A673 (cell line): ENCODE results near the gene ZNF670. TPM values are rescaled to one million over a fixed set of nuclear protein-coding genes. Genes with fewer than 3 reads are reported as not detected.

Experiments
- BruUV-seq: library from RNA; stranded (reverse); fragments of 400-500 nt; replicated peaks from 2 replicates; lab custom pipeline; 2021; lab: Mats Ljungman, UMichigan
- CTCF ChIA-PET: fragments of 300-600 bp; sonication (Branson Sonifier 250); formaldehyde crosslinking; loops from one replicate; lab custom pipeline; 2022; ENCODE audit warnings: antibody characterized with exemption; lab: Charles Lee
- POLR2A ChIA-PET: fragments of 300-600 bp; sonication (Branson Sonifier 250); formaldehyde crosslinking; loops from one replicate; lab custom pipeline; 2022; ENCODE audit warnings: antibody characterized with exemption; ENCODE audit not compliant: low non-redundant PET; lab: Charles Lee
- DNase-seq: peaks from one replicate; pipeline ENCODE4 v3.0.0-alpha.2; 2015; ENCODE audit warnings: low spot score
- H3K27ac ChIP-seq: fragments of 200-600 bp; sonication (generic); 2 replicates; pipeline ENCODE4 v1.5.1; 2016; ENCODE audit warnings: mixed run types, low read depth, mild to moderate bottlenecking, mixed read lengths, antibody characterized with exemption, low read length; ENCODE audit not compliant: poor library complexity, severe bottlenecking
- H3K27me3 ChIP-seq: fragments of 200-600 bp; sonication (generic); replicated peaks from 2 replicates; pipeline ENCODE4 v1.6.1; 2017; ENCODE audit warnings: mixed run types, low read depth, mild to moderate bottlenecking, mixed read lengths, antibody characterized with exemption, low read length; ENCODE audit not compliant: insufficient read depth, poor library complexity
- H3K36me3 ChIP-seq: fragments of 200-600 bp; sonication (generic); 2 replicates; pipeline ENCODE4 v1.6.1; 2016; ENCODE audit warnings: mixed run types, mild to moderate bottlenecking, mixed read lengths, antibody characterized with exemption, low read length; ENCODE audit not compliant: insufficient read depth, poor library complexity, severe bottlenecking
- H3K4me1 ChIP-seq: fragments of 200-600 bp; sonication (generic); 2 replicates; pipeline ENCODE4 v1.6.1; 2017; ENCODE audit warnings: mixed run types, mild to moderate bottlenecking, mixed read lengths, antibody characterized with exemption, low read length; ENCODE audit not compliant: insufficient read depth, poor library complexity, severe bottlenecking
- H3K4me3 ChIP-seq: fragments of 200-600 bp; sonication (generic); 2 replicates; pipeline ENCODE4 v1.5.1; 2016; ENCODE audit warnings: low read depth, mixed run types, mild to moderate bottlenecking, mixed read lengths, low read length; ENCODE audit not compliant: poor library complexity, severe bottlenecking
- H3K9me3 ChIP-seq: fragments of 200-600 bp; sonication (generic); 2 replicates; pipeline ENCODE4 v1.6.1; 2016; ENCODE audit warnings: mixed run types, low read depth, mild to moderate bottlenecking, mixed read lengths, antibody characterized with exemption, low read length; ENCODE audit not compliant: poor library complexity, severe bottlenecking
- EZH2 ChIP-seq: fragments of 200-600 bp; sonication (generic); IDR thresholded peaks from 2 replicates; pipeline ENCODE4 v1.6.1; 2017; ENCODE audit warnings: borderline replicate concordance, low read depth, mild to moderate bottlenecking, mixed read lengths, antibody characterized with exemption, low read length; ENCODE audit not compliant: poor library complexity, severe bottlenecking
- intact Hi-C: fragments of 100-400 bp; cut with micrococcal nuclease; formaldehyde crosslinking; loops from one replicate; pipeline ENCODE4 v1.10.0; 2022; ENCODE audit not compliant: unreplicated experiment
- total RNA-seq: library from RNA; stranded (reverse); gene quantifications from 2 replicates; pipeline ENCODE4 v1.2.3, GENCODE V29; 2021
- TF ChIP-seq, protein P1 (sequence below): fragments of 300-800, 200-600 bp; sonication (generic); conservative IDR thresholded peaks from 2 replicates; pipeline ENCODE4 v1.5.1; 2017; ENCODE audit warnings: low read depth, mild to moderate bottlenecking, antibody characterized with exemption, low read length, moderate library complexity, mixed read lengths

ZNF670 gene
- total RNA-seq, 1 experiment from 2014 or later: 5.9 TPM

DNA sequence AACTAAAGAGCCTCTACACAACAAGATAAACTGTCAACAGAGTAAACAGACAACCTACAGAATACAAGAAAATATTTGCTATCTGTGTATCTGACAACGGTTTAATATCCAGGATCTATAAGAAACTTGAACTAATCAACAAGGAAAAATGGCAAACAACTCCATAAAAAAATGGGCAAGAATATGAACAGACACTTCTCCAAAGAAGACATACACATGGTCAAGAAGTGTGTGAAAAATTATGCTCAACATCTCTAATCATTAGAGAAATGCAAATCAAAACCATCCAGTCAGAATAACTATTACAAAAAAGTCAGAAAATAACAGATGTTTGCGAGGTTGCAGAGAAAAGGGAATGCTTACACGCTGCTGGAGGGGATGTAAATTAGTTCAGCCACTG lies 8.0 kb downstream of the ZNF670 start:
- Histone ChIP-seq H3K27ac (no peak overlapping the region), H3K36me3 (peaks cover 2% of the 10 kb centered on the region), H3K4me3 (no peak overlapping the region), H3K9me3 (peaks cover 13% of the 10 kb centered on the region), H3K4me1 (no peaks in the 10 kb centered on the region), H3K27me3 (no peaks in the 10 kb centered on the region)
- CTCF ChIA-PET: no interaction called here
- DNase-seq: no peak
- POLR2A ChIA-PET: no interaction called here
- intact Hi-C loops: no loop called here
- BruUV-seq: no TSS peak
- no peak for TF ChIP-seq EZH2
- TF ChIP-seq, protein P1, sequence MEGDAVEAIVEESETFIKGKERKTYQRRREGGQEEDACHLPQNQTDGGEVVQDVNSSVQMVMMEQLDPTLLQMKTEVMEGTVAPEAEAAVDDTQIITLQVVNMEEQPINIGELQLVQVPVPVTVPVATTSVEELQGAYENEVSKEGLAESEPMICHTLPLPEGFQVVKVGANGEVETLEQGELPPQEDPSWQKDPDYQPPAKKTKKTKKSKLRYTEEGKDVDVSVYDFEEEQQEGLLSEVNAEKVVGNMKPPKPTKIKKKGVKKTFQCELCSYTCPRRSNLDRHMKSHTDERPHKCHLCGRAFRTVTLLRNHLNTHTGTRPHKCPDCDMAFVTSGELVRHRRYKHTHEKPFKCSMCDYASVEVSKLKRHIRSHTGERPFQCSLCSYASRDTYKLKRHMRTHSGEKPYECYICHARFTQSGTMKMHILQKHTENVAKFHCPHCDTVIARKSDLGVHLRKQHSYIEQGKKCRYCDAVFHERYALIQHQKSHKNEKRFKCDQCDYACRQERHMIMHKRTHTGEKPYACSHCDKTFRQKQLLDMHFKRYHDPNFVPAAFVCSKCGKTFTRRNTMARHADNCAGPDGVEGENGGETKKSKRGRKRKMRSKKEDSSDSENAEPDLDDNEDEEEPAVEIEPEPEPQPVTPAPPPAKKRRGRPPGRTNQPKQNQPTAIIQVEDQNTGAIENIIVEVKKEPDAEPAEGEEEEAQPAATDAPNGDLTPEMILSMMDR: no peak

DNA sequence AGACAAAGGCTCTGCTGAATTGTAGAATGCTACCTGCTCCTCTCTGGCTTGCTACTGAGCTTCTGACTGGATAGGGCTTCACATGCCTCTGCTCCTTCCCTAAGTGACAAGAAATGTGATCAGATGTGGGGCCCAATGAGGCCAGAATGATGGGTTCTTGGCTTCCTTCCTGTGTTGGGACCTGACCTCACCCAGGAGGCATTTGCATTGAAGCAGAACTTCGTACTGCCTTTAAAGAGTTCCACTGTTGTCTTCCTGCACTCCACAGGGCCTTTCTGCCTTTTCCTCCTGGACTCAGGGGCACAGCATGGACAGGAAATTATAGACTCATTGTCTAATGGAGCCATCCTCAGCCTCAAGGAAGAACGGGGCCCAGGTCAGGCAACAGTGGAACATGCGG lies 14.3 kb downstream of the ZNF670 start:
- TF ChIP-seq, protein P1: no peak
- no peak for DNase-seq
- ChIA-PET POLR2A (no interaction called here), CTCF (no interaction called here)
- no TSS peak for BruUV-seq
- Histone ChIP-seq H3K4me3 (no peak overlapping the region), H3K4me1 (no peaks in the 10 kb centered on the region), H3K27ac (no peak overlapping the region), H3K36me3 (no peaks in the 10 kb centered on the region), H3K9me3 (peaks cover 16% of the 10 kb centered on the region), H3K27me3 (no peaks in the 10 kb centered on the region)
- intact Hi-C loops: no loop called here

- intact Hi-C loops: no loop called here
- TF ChIP-seq, protein P1: no peak
- TF ChIP-seq EZH2: no peak
- ChIA-PET CTCF (no interaction called here), POLR2A (no interaction called here)
- no peak overlapping the region for H3K27ac ChIP-seq
- no peaks in the 10 kb centered on the region for H3K4me1 ChIP-seq
- H3K27me3 ChIP-seq: no peaks in the 10 kb centered on the region
- H3K9me3 ChIP-seq: peaks cover 15% of the 10 kb centered on the region
- no peaks in the 10 kb centered on the region for H3K36me3 ChIP-seq
- H3K4me3 ChIP-seq: no peak overlapping the region
- DNase-seq: no peak
- no TSS peak for BruUV-seq
Observed at GRCh38 chr1:247060771-247061170, 17.8 kb downstream of the ZNF670 start.
